SKM-1 (cell line): ENCODE data around the gene SOX1.

Source experiments
- DNase-seq: peaks from one replicate; lab custom pipeline; 2025; ENCODE audit not compliant: unreplicated experiment; lab: John Stamatoyannopoulos, UW

The SOX1 gene

GRCh38 chr13:112071723-112072533 is 5.0 kb downstream of the SOX1 start:
- no peak for DNase-seq

- DNase-seq, result no peak
These were observed 5.7 kb downstream of the SOX1 start for GRCh38 chr13:112072534-112073244.

- DNase-seq, result no peak
These were observed 6.5 kb downstream of the SOX1 start for GRCh38 chr13:112073245-112074138.

GRCh38 chr13:112074139-112074865 is 7.4 kb downstream of the SOX1 start:
- no peak for DNase-seq

- no peak for DNase-seq
These were observed 10.8 kb downstream of the SOX1 start for GRCh38 chr13:112077729-112078128.

GRCh38 chr13:112078216-112078615 is 11.3 kb downstream of the SOX1 start:
- DNase-seq, result no peak

GRCh38 chr13:112078879-112079531 is 12.1 kb downstream of the SOX1 start:
- DNase-seq, result no peak

GRCh38 chr13:112079696-112080095 is 12.7 kb downstream of the SOX1 start:
- DNase-seq, result no peak

- no peak for DNase-seq
These were observed 17.0 kb downstream of the SOX1 start for GRCh38 chr13:112083971-112084370.

- DNase-seq, result no peak
These were observed 25.5 kb downstream of the SOX1 start for GRCh38 chr13:112092453-112092852.

- DNase-seq, result no peak
These were observed 28.4 kb downstream of the SOX1 start for GRCh38 chr13:112095354-112095753.

- no peak for DNase-seq
These were observed 30.0 kb downstream of the SOX1 start for GRCh38 chr13:112096959-112097358.

GRCh38 chr13:112097770-112098169 is 30.8 kb downstream of the SOX1 start:
- no peak for DNase-seq

- DNase-seq, result no peak
These were observed 31.8 kb downstream of the SOX1 start for GRCh38 chr13:112098699-112099098.

- no peak for DNase-seq
These were observed 34.5 kb downstream of the SOX1 start for GRCh38 chr13:112101360-112101930.

- DNase-seq, result no peak
These were observed 35.3 kb downstream of the SOX1 start for GRCh38 chr13:112102243-112102642.

GRCh38 chr13:112103260-112103838 is 36.4 kb downstream of the SOX1 start:
- no peak for DNase-seq

- DNase-seq, result no peak
These were observed 37.3 kb downstream of the SOX1 start for GRCh38 chr13:112103961-112104880.

- DNase-seq, result no peak
These were observed 37.9 kb downstream of the SOX1 start for GRCh38 chr13:112104881-112105234.
